ENCODE data around the gene FFAR1. TPM values are rescaled to one million over a fixed set of nuclear protein-coding genes. Genes with fewer than 3 reads are reported as not detected.

FFAR1 gene
- total RNA-seq, 3 donors from 2014 or later: not detected

GRCh38 chr19:35392742-35393715 lies 45.3 kb downstream of the FFAR1 start:
- Mint-ChIP-seq H3K27me3 (ENCODE audit: low read depth) (peaks cover 3% of the 10 kb centered on the region), H3K36me3 (ENCODE audit: insufficient read depth) (no peaks in the 10 kb centered on the region), H3K4me3 (no peak overlapping the region), H3K4me1 (ENCODE audit: low read depth) (no peaks in the 10 kb centered on the region), H3K9me3 (no peaks in the 10 kb centered on the region)
- DNase-seq (no peak), ATAC-seq (no peak)

DNA sequence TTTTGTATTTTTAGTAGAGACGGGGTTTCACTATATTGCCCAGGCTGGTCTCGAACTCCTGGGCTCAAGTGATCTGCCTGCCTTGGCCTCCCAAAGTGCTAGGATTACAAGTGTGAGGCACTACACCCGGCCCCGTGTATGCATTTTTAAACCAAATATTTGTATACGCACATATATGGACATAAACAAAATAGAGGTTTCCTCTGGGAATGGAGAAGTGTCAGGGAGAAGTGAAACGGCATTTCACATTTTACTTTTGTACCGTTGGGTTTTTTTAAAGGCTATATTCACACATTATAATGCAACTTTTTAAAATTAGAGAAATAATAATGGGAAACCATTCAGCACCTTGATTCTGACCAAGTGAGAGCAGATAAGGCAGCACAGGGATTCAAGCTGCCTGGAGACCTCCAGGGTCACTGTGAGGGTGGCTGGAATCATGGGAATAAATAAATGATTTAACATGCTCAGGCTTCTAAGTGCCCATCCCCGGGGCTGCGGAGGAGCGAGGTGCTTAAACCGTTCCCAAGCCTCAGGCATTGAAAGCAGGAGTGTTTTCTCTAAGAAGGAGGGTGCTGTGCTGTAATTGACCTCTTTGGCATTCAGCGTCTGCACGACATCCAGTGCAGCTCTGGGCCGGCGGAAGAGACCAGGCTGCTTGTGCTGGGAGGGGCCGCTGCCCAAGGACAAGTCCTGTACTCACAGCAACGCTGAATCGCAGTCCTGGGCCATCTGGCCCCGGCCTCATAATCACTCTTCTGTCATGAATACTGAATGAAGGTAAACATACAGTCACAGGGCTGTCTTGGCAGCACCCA lies 47.9 kb downstream of the FFAR1 start:
- no peaks in the 10 kb centered on the region for H3K36me3 Mint-ChIP-seq (ENCODE audit: insufficient read depth)
- ATAC-seq (no peak), DNase-seq (no peak)
- no peaks in the 10 kb centered on the region for H3K4me1 Mint-ChIP-seq (ENCODE audit: low read depth)
- no peak overlapping the region for H3K4me3 Mint-ChIP-seq
- no peaks in the 10 kb centered on the region for H3K9me3 Mint-ChIP-seq
- no peaks in the 10 kb centered on the region for H3K27me3 Mint-ChIP-seq (ENCODE audit: low read depth)

DNA sequence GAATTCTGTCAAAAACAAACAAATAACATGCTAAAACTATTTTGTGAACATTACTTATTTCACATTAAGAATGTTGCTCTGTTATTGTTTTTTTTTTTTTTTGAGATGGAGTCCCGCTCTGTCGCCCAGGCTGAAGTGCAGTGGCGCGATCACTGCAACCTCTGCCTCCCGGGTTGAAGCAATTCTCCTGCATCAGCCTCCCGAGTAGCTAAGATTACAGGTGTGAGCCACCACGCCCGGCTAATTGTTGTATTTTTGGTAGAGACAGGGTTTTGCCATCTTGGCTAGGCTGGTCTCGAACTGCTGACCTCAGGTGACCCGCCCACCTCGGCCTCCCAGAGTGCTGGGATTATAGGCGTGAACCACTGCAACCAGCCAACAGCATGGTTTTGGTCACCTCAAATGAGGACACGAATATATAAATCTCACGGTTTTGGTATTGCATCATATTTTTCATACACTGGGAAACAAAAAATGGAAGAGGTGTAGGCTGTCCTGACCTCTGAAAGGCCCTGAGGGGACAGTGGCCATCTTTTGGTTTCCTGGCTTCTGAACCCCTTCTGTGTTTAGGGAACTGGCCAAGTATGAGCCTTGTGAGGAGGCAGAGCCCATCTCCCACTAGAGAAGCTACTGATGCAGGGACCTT lies 48.7 kb downstream of the FFAR1 start:
- ATAC-seq (no peak), DNase-seq (no peak)
- Mint-ChIP-seq H3K27me3 (ENCODE audit: low read depth) (no peaks in the 10 kb centered on the region), H3K4me3 (no peak overlapping the region), H3K4me1 (ENCODE audit: low read depth) (no peaks in the 10 kb centered on the region), H3K9me3 (no peaks in the 10 kb centered on the region), H3K36me3 (ENCODE audit: insufficient read depth) (no peaks in the 10 kb centered on the region)

- Mint-ChIP-seq H3K27me3 (ENCODE audit: low read depth) (no peaks in the 10 kb centered on the region), H3K36me3 (ENCODE audit: insufficient read depth) (no peaks in the 10 kb centered on the region), H3K4me3 (no peak overlapping the region), H3K4me1 (ENCODE audit: low read depth) (no peaks in the 10 kb centered on the region), H3K9me3 (no peaks in the 10 kb centered on the region)
- no peak for DNase-seq
- no peak for ATAC-seq
Measured at GRCh38 chr19:35397064-35397463, 49.4 kb downstream of the FFAR1 start.

Other genes with a start within 250 kb of the FFAR1 start
- gene FXYD3, start 232.1 kb upstream of the FFAR1 start, total RNA-seq: under 1 TPM; 0.23 to 0.63 (median 0.41) TPM
- gene LGI4, start 212.8 kb upstream of the FFAR1 start, total RNA-seq: under 1 TPM in 1 of 3 donors, not detected in 2; 0.14 TPM
- 1 to 10 TPM in 2 of 3 donors, under 1 TPM in 1; 0.95 to 1.6 (median 1.4) TPM for gene FXYD1, start 209.1 kb upstream of the FFAR1 start, total RNA-seq
- under 1 TPM in 1 of 3 donors, not detected in 2; 0.48 TPM for gene FXYD7, start 204.6 kb upstream of the FFAR1 start, total RNA-seq
- 100 to 1,000 TPM; 363 to 466 (median 421) TPM for gene FXYD5, start 193.2 kb upstream of the FFAR1 start, total RNA-seq
- gene FAM187B, start 119.2 kb upstream of the FFAR1 start, total RNA-seq: not detected
- 10 to 100 TPM; 14.0 to 18.7 (median 17.1) TPM for gene LSR, start 98.9 kb upstream of the FFAR1 start, total RNA-seq
- gene USF2, start 78.9 kb upstream of the FFAR1 start, total RNA-seq: 100 to 1,000 TPM; 130 to 145 (median 144) TPM
- under 1 TPM; 0.58 to 0.81 (median 0.60) TPM for gene HAMP, start 65.4 kb upstream of the FFAR1 start, total RNA-seq
- gene MAG, start 55.7 kb upstream of the FFAR1 start, total RNA-seq: under 1 TPM in 1 of 3 donors, not detected in 2; 0.29 TPM
- 1 to 10 TPM; 1.3 to 5.2 (median 1.4) TPM for gene CD22, start 18.7 kb upstream of the FFAR1 start, total RNA-seq
- gene FFAR3, start 10.6 kb downstream of the FFAR1 start, total RNA-seq: under 1 TPM; 0.30 to 0.91 (median 0.61) TPM
- under 1 TPM in 2 of 3 donors, not detected in 1; 0.21 to 0.25 TPM for gene GPR42, start 23.2 kb downstream of the FFAR1 start, total RNA-seq
- gene FFAR2, start 100.4 kb downstream of the FFAR1 start, total RNA-seq: not detected
- gene KRTDAP, start 142.6 kb downstream of the FFAR1 start, total RNA-seq: not detected
- 1 to 10 TPM in 1 of 3 donors, under 1 TPM in 2; 0.49 to 1.3 (median 0.95) TPM for gene DMKN, start 165.7 kb downstream of the FFAR1 start, total RNA-seq
- gene SBSN, start 180.4 kb downstream of the FFAR1 start, total RNA-seq: not detected
- gene GAPDHS, start 185.6 kb downstream of the FFAR1 start, total RNA-seq: not detected
- gene TMEM147, start 197.7 kb downstream of the FFAR1 start, total RNA-seq: 100 to 1,000 TPM; 111 to 148 (median 115) TPM
- gene ATP4A, start 215.8 kb downstream of the FFAR1 start, total RNA-seq: not detected
- not detected for gene PMIS2, start 238.3 kb downstream of the FFAR1 start, total RNA-seq

Measured in activated T-cell treated with anti-CD3 and anti-CD28 coated beads, Interleukin-2, amount 50 U/mL, for 4 hours (primary cell).